ENCODE results near the gene MSH4.
"Not testable (repeated sequence)": the region's sequence is repeated elsewhere in the genome, so short reads cannot be mapped to it uniquely, and the experiment has no call there.

The MSH4 gene

DNA sequence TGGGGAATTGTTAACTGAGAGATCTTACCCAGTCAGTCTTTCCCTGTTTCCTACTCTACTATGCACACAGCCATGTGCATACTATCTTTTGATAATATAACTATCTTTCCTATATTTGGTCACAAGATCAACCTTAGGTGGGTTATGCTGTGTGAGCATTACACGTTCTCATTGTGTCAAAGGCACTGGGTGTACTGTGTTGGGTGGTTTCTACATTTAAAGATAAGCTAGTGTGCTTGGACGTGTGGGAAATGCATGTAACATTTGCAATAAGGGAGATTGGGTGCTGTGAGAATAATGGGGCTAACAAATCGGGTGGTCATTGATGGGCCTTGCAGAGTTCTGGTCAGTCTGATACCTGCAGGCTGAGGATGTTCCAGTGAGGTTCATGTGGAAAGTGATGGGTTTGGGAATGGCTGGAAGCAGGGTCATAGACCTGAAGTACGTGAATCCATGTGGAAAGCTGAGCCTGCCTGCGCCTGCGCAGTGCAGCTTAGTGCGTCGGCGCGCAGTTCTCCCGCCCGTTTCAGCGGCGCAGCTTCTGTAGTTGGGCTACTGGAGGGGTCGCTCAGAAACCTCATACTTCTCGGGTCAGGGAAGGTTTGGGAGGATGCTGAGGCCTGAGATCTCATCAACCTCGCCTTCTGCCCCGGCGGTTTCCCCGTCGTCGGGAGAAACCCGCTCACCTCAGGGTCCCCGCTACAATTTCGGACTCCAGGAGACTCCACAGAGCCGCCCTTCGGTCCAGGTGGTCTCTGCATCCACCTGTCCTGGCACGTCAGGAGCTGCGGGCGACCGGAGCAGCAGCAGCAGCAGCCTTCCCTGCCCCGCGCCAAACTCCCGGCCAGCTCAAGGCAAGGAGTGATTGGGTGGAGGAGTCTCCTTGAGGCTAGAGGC is at the start of gene MSH4:
Gene MSH4, plus strand, starts transcription at position 507 of the 897 bp plus-strand sequence. Its CDS starts 104 bp downstream, at position 611.
- DNase-seq = no peak

DNA sequence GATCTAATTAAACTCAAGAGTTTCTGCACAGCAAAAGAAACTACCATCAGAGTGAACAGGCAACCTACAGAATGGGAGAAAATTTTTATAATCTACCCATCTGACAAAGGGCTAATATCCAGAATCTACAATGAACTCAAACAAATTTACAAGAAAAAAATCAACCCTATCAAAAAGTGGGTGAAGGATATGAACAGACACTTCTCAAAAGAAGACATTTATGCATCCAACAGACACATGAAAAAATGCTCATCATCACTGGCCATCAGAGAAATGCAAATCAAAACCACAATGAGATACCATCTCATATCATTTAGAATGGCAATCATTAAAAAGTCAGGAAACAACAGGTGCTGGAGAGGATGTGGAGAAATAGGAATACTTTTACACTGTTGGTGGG is 39.5 kb upstream of the MSH4 start:
- DNase-seq = not testable (repeated sequence)

DNA sequence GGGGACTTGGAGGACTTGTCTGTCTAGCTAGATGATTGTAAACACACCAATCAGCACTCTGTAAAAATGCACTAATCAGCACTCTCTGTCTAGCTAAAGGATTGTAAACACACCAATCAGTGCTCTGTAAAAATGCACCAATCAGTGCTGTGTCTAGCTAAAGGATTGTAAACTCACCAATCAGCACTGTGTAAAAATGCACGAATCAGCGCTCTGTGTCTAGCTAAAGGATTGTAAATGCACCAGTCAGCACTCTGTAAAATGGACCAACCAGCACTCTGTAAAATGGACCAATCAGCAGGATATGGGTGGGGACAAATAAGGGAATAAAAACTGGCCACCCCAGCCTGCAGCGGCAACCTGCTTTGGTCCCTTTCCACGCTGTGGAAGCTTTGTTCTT is 38.1 kb upstream of the MSH4 start:
- not testable (repeated sequence) for DNase-seq

DNA sequence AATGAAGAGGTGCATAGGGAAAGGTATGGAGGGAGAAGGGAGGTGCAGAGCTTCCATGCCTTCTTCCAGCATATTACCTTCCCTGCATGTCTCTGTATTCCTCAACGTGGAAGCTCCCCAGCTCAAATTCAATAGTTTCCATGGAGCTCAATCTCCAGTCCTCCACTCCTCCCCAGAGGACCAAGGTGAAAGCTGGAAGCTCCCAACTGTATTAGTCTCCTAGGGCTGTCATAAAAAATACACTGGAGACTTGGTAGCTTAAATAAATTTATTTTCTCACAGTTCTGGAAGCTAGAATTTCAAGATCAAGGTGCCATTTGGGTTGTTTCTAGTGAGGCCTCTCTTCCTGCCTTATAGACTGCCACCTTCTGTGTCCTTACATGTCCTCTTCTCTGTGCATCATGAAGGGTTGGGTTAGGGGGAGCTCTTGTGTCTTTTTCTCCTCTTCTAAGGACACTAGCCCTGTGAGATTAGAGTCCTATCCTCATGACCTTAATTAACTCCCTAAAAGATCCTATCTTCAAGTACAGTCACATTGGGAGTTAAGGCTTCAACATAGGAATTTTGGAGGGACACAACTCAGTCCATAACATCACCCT is 32.5 kb upstream of the MSH4 start:
- no peak for DNase-seq

DNA sequence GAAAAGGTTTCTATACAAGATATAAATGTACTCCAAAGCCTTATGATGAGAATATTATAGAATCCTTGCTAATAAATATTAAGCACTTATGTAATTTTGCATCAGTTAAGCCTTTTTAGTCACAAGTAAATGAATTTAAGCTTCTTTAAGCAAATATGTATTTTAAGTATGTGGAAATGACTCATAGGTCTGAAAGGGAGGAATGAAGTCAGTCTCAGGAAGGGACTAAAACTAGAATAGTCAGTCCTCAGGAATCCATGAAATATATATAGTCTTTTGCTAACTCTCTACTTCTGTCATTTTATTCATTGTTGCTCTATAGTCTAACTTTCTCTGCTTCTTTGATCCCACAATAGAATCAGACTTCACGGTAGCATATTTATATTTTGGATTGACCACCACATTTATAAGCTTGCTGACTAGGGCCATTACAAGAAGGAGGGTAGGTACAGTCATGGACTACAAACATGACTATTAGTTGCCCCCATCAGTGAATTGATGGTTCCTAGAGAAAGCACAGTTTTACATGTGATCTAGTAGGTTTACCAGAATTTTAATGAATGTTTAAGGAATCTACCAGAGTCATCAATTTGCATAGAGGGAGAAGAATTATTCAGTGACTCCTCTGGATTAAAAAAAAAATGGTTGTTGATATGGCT is 30.9 kb upstream of the MSH4 start:
- DNase-seq = no peak

DNA sequence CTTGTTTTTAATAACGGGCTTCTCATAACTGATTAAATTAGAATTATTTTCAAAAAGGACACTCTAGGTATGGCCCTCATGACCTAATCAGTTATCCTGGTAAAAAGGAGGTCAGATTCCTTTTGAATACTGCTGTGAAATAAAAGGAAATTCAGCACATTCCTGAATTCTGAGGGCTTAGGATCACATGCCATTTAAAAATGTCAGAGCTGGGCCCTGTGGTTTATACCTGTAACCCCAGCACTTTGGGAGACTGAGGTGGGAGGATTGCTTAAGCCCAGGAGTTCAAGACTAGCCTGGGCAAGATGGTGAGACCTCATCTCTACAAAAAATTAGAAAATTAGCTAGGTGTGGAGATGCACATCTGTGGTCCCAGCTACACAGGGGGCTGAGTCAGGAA is 28.7 kb upstream of the MSH4 start:
- no peak for DNase-seq

DNA sequence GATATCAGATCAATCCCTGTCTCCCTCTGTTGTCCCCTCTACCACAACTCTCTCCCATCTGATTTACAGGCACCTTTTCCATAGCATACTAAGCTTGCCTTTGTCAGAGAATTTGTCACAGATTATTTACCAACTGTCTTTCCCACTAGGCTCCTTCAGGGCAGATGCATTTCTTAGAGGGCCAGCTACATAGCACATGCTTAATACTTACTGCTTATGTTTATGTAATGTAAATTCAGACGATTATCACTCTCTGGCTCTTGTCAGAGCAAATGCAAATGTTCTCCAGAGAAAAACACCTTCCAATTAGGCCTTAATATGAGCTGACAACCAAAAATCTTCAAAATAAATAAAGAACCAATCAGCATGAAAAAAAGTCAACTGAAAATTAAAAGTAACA is 25.9 kb upstream of the MSH4 start:
- DNase-seq = no peak

DNA sequence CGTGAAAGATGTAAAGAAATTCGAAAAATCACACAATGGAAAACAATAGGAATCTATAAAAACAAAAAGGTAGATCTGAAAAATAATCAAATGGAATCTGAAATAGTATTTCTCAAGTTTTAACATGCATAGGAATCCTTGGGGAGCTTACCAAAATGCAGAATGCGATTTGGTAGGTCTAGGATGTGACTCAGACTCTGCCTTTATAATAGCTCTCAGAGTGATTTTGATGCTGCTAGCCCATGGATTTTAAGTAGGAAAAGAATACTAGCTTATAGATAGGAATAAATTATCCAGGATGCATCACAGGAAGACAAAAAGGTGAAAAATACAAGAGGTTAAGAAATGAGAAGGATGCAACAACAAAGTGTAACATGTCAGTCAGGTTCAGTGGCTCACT is 24.7 kb upstream of the MSH4 start:
- no peak for DNase-seq

DNA sequence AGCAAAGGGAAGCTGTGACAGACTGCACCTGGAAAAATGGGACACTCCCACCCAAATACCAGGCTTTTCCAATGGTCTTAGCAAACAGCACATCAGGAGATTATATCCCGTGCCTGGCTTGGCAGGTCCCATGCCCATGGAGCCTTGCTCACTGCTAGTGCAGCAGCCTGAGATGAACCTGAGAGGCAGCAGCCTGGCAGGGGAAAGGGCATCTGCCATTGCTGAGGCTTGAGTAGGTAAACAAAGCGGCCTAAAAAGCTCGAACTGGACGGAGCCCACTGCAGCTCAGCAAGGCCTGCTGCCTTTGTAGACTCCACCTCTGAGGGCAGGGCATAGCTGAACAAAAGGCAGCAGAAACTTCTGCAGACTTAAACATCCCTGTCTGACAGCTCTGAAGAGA is 18.9 kb upstream of the MSH4 start:
- not testable (repeated sequence) for DNase-seq

DNA sequence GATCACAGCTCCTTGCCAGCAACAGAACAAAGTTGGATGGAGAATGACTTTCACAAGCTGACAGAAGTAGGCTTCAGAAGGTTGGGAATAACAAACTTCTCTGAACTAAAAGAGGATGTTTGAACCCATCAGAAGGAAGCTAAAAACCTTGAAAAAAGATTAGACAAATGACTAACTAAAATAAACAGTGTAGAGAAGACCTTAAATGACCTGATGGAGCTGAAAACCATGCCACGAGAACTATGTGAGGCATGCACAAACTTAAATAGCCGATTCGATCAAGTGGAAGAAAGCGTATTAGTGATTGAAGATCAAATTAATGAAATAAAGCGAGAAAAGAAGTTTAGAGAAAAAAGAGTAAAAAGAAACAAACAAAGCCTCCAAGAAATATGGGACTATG is 18.0 kb upstream of the MSH4 start:
- DNase-seq = not testable (repeated sequence)

DNA sequence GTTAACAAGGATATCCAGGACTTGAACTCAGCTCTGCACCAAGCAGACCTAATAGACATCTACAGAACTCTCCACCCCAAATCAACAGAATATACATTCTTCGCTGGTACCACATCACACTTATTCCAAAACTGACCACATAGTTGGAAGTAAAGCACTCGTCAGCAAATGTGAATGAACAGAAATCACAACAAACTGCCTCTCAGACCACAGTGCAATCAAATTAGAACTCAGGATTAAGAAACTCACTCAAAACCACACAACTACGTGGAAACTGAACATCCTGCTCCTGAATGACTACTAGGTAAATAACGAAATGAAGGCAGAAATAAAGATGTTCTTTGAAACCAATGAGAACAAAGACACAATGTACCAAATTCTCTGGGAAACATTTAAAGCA is 16.5 kb upstream of the MSH4 start:
- DNase-seq = not testable (repeated sequence)

DNA sequence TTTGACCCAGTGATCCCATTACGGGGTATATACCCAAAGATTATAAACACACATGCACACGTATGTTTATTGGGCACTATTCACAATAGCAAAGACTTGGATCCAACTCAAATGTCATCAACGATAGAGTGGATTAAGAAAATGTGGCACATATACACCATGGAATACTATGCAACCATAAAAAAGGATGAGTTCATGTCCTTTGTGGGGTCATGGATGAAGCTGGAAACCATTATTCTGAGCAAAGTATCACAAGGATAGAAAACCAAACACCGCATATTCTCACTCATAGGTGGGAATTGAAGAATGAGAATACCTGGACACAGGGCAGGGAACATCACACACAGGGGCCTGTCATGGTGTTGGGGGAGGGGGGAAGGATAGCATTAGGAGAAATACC is 12.8 kb upstream of the MSH4 start:
- not testable (repeated sequence) for DNase-seq

DNA sequence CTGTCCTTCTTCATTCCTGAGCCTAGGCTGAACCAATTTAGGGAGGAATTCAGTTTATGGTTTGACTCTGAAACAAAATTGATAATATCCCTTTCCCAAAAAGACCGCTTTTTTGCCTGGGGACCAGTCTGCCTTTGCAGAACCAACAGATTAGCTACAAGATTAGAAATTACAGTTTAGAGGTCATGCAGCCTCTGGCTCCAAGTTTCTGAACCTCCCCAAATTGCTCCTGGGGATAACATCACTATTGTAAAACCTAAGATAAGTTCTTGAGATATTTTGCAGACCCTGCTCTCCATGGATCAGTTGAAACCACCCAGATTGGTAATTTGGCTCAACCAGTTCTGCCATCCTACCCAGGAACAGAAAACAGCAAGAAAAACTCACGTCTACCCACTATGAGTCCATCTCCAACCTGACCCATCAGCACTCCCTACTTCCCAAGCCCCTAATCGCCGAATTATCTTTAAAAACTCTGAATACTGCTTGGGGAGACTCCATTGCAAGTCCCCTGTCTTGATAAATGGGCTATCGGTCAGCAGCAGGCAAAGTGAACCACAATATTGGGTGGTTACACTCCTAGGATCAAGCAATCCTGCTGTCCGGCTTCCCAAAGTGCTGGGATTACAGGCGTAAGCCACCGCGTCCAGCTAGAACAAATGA is 11.2 kb upstream of the MSH4 start:
- DNase-seq = no peak

DNA sequence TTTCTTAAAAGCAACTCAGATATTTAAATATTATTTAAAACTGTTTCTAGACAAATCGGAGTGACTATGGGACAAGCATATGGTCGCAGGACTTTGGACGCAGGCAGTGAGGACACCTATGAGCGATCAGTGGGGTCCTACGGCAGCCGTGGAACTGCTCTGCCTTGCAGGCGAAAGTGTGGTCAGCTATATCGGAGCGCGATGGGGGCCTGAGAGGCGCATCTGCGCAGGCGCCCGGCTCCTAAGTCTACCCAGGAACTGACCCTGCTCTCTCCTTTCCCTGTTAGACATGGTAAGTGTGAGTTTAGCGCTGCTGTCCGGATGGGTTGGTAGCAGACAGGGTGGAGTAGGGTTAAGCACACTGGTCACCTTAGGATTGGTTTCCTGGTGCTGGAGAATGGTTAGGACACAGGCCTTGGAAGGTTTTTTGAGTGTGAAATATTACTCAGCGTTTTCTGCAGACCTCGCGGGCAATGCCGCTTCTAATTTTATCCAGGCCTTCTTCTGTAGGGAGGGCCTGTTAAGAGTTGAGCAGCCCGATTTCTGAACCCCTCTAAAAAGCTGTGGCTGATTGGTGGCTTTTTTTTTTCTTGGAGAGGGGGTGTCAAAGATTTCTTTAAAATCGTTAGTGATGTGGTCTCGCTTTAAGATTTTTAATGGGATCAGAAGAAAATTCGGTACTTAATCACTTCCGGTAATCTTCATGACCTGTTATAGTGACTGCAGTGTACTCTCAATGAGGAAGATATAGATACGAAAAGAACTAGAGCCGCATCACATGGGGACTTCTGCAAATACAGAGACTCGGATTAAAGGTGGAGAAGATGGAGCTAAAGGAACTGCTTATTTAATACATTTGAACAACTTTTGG is 10.5 kb upstream of the MSH4 start, which contains the start of gene RABGGTB:
Gene RABGGTB, plus strand, starts transcription at position 274 of the 871 bp plus-strand sequence. Its CDS starts 16 bp downstream, at position 290.
- peak; percentile 97 for DNase-seq

DNA sequence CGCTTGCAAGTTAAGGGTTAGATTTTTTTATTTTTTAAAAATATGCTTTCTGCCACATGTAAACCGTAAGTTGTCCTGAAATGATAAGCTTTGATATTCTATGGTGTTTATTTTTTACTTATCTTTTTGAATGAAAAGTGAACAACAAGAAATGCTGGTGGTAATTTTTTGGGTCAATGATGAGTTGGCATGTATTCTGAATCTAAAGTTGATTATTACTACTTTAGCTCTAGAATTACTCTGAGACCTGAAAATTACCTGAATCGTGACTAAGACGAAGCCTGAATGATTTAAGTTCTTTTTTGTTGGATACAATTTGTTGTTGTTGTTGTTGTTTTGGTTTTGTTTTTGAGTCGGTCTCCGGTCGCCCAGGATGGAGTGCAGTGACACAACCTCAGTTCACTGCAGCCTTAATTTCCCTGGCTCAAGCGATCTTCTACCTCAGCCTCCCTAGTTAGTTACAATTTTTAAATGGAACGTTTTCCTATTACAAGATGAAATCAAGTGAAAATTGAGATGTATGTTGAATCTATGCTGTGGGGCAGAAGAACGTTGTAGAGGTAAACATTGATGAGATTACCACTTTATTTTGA is 9.7 kb upstream of the MSH4 start:
- DNase-seq = no peak

DNA sequence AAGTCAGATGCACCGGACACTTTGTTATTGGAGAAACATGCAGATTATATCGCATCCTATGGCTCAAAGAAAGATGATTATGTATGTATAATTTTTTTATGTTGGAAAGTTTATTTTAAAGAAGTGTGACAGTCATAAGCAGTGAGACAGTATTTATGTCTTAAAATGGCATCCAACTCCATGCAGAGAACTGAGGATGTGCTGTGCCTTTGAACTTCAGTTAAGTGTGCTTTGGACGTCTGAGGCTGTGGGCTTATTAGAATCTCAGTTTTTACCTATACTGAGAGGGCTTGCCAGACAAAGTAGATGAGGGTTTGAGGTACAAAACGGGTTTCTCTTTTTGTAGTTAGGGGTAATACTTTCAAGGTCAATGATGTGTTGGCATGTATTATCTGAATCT is 9.2 kb upstream of the MSH4 start:
- DNase-seq = no peak

DNA sequence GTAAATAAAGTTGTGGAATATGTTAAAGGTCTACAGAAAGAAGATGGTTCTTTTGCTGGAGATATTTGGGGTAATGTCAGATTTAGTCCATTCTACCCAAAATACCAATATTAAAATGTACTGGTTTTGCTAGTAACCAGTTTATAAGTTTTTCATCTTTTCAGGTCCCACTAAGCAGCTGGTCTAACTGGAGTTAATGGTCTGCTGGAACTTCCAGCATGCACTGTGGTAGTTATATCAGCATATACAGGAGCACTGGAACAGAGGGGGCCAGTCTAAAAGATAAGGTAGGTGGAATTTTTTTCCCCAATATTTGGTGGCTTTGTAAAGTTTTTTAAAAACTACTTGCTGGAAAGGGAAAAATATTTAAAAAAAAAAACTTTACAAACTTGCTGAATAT is 6.7 kb upstream of the MSH4 start:
- no peak for DNase-seq

DNA sequence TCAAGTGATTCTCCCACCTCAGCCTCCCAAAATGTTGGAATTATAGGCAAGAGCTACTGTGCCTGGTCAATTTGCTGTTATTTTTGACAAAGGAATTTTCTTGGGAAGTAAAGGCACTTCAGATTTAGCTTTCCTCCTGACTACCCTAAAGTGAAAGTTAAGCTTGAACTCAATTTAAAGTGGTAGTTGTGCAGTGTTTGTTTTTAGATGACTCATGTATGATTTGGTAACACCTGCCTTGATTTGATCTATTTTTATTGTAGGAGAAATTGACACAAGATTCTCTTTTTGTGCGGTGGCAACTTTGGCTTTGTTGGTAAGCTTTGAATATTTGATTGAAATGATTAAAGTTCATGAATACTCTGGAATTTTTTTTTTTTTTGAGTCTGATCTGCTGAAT is 5.7 kb upstream of the MSH4 start:
- no peak for DNase-seq

DNA sequence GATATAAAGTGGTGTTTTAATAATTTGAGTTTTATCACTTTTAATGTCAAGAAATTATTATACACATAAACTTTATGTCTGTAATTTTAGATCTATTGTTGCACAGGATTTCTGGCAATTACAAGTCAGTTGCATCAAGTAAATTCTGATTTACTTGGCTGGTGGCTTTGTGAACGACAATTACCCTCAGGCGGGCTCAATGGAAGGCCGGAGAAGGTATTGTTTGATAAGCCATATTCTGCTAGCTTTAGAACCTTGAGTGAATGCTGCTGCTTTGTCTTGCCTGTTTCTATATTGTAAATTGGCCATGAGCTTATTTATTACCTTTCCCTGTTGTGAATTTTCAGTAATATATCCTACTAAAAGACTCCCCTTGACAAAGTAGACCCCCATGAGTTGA is 4.6 kb upstream of the MSH4 start:
- no peak for DNase-seq

DNA sequence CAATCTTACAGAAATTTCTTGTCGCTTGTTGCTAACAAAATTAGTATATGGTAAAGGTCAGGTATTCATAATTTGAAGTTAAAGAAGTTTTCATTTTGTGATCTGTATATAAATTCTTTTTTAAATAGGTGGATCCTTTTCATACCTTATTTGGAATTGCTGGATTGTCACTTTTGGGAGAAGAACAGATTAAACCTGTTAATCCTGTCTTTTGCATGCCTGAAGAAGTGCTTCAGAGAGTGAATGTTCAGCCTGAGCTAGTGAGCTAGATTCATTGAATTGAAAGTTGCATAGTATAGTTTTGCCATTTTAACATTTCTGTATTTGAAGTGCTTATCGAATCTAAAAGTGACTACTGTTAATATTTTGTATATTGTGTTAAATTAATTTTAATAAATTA is 2.3 kb upstream of the MSH4 start:
- DNase-seq = no peak

DNA sequence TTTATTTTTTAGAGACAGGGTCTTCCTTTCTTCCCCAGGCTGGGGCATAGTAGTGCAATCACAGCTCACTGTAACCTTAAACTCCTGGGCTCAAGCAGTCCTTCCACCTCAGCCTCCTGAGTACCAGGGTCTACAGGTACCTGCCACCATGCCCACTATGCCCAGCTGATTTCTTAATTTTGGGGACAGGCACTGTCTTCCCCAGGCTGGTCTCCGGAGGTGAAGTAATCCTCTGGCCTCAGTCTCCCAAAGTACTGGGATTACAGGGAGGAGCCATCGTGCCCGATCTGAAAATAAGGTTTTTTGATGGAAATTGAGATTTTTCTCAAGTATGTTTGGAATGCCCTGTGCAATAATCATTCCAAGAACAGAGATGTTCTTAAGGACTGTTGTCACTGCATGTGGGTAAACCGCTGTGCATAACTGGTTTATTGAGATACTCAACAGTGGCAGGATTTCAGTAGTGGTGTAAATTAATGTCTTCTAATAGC is 934 bp upstream of the MSH4 start:
- DNase-seq = no peak

DNA sequence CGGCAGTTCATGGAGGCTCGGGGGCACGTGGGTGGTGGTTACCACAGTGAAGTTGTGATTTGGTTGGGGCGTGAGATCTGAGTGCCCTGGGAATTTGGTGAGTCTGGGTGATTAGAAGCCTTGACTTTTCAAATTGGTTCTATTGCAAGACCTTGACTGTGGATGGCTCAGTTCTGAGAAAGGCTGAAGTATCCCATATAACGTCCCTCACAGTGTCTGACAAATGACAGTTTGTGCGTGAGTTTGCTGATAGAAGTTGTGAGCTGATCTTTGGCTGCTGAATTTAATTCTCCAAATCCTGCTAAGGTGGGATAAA is 549 bp downstream of the MSH4 start:
- no peak for DNase-seq
